Bone marrow (tissue), 2 donors: ENCODE measurements around the gene ODF2L.

Experiments
- DNase-seq, 2 donors: peaks; one replicate each; lab custom pipeline; 2025; lab: John Stamatoyannopoulos, UW

ODF2L gene

DNA sequence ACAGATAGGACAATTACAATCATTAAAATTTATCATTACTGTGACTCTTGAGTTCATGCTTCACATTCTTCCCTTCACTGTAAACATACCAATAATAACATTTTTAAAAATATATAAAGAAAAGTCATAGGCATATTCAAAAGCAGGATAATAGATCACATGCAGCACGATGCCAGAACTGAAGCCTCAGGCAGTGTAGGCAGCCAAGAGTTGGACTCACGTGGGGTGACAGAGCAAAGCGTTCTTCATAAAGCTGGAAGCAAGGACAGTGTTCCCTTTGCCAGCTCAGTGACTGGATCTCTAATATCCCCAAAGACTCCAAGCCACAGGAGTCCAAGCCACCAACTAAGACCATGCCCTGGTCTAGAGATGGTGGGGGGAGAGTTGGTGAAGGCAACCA is 77.7 kb downstream of the ODF2L start:
- no peak for DNase-seq

DNA sequence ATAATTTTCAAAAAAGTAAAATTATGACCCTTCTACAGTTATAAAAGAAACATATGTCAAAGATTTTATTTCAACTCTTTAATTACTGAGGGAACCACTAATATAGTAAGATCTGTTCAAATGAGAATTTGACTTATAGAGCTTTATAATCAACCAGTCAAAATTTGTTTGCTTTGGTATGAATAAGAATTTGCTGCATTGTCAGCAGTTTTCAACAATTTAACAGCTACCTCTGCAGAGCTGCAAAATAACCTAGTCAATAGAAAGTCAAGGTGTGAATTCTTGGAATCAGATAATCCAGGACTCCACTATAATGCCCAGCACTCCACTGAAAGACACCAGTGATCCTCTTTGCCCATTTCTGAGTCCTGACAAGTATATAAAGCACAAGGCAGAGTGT is 78.2 kb downstream of the ODF2L start:
- DNase-seq: no peak

- no peak for DNase-seq
These were observed 90.4 kb downstream of the ODF2L start for GRCh38 chr1:86305731-86306130.

DNA sequence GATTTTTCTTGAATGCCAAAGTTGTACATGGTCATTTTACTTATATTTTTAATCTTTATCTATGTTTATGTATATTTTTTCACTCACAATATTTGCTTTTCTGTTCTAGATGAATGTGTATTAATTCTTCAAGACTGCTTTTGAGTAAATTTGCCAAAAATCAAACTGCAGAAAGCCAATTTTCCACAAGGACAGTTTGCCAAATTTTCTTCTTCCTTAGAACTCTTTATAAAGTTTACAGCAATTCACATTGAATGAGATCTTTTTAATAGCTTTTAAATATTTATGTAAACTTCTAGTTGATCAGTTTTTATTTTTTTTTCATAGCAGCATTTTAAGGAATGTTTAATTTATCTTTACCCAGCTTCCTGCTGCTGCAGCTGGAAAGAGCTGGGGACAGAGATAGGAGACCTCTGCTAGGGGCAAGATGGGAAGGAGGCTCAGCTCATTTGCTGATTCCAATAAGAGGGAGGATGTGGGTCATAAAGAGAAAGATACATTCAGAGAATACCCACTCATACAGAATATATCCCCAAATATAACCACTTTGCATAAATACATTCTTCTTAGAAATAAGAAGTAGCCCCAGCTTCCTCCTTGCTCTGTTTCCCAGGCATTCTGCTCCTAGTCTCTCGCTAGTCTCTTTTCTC is 93.0 kb downstream of the ODF2L start:
- DNase-seq: no peak
